Activated CD4-positive, alpha-beta T cell treated with anti-CD3 and anti-CD28 coated beads for 48 hours (primary cell): ENCODE results near the gene FAM120AOS.

ENCODE experiments used
- DNase-seq: peaks from one replicate; pipeline ENCODE4 v3.0.0-alpha.2; 2020

The FAM120AOS gene

DNA sequence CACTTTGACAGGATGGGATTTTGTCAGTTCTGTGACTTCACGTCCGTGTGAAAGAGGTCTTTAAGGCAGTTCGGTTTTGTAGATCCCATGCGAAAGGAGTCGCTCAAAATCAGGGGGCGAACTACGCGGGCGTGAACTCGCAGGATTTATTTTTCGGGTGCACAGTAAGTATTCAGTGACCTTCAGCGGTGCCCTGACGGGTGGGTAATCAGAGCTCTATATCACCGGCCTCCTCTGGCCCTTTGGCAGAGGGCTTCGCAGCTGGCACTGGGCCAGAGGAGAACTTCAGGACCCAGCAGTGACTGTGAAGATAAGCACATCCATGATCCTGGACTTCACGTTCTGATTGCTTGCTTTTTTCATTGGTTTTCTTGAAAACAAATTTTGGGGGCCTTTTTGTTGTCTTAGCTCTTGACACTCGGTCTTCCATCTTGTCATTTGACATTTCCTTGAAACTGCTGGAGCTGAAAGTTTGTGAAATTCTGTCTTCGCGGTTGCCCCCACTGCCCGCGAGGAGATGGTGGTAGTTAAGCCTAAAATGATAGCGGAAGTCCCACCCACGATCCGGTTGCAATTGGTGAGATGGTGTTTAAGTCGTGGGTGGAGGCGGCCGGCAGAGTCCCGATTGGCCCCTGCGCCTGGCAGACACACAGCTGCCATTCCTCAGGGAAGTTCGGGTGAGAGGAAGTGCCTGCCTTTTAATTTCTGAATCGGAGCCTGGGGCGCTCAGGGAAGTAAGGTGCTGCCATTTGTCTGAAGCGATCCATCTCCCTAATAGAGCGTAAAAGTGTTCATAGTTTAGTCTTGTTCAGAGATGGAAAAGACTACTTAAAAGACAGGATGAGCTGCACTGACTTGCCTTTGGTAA, at the start of gene FAM120AOS:
Gene FAM120AOS (minus strand): TSS at position 535 of the 868 bp plus-strand sequence. CDS start 872 bp downstream, outside the sequence.
- peak; percentile 90 for DNase-seq

DNA sequence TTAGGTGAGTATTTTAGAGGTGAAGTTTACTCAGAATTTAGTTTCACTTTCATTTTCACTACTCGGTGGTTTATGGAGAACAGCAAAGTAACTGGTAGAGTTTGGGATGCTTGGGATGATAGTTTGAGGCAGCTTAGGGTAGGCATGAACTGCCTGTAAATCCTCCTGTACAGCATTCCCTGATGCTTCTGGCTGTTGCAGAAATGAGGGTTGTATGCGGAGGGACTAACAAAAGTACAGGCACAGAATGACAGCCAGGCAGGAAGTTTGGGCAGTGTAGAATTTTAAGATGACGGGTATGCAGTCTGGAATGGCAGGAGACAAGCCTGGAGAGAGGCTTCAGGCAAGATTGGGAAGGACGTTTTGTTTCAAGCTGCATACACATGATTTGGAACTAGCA, 48.0 kb upstream of the FAM120AOS start:
- DNase-seq, result no peak

DNA sequence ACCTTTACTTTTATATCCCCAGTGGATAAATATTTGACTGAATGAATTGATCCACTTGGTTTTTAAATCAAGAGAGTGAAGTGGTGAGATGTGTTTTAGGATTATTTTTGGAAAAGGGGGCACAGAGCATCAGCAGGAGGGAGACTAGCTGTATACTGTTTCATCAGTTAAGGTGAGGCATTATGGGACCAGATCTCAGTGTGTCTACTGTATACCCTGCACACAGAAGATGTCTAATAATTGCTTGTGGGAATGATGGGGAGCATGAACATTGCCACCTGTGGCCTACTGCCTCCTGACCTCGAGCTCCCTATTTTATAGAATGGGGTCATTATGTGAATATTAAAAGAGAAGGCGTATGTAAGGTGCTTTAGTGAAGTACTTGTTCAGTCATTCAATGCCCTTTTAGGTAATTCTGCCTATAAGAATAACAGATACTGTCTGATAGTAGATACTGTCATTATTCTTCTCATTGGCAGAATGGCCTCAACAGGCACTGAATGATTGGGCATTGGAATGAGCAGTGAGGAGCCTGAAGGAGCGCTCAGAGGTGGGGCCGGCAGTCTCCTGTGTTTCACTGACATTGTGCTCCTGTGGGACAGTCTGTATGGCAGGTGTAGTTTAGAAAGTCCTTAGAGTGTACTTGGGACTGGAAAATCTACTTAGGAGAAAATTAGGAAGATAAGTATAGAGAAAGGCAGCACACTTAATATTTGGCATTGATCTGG, 47.4 kb upstream of the FAM120AOS start:
- no peak for DNase-seq

DNA sequence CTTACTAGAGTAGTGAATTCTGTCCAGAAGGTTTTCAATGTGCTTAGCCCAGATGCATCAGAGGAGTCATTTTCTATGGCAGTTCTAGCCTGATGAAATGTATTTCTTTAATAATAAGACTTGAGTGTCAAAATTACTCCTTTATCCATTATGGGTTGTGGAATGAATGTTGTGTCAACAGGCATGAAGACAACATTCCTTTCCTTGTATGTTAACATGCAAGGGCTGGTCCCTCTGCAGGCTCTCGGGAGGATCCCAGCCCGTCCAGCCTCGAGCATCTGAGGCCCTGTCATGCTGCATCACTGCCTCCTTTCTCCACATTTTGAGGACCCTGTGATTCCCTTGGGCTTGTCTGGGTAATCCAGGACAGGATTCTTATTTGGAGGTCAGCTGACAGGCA, 42.9 kb upstream of the FAM120AOS start:
- DNase-seq, result no peak

DNA sequence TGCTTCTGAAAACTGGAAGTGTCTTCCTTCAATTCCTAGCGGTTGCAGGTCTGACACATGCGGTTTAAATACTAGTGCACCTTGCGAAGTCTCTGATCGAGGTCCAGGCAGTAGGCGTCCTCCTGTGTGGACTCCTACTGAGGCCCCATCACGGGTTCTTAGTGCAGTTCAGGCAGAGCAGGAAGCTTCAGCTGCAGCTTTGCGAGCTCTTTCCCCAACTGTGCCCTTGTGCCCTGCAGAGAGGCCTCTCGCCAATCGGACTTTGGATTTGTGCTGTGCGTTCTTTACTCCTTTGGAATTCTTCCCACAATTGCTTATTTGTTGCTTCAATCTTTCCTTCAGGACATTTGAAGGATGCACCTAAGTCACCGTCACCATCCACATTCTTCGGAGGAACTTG, 40.6 kb upstream of the FAM120AOS start:
- no peak for DNase-seq

DNA sequence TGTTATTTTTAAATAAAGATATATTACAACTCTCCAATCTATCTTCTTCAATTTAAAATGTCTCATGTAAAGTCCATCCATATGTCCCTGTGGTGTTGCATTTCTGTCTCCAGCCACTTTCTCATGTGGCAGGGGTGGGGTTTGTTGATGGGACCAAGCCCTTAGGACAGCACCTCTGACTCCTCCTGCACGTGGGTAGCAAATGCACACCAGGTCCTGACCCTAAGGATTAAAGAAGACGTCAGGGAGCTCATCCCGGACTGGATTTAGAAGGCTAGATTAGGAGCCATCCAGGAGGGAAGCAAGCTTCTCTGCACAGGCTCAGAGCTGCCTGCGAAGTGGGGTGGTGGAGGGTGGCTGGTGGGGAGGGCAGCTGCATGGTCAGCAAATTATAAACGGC, 38.9 kb upstream of the FAM120AOS start:
- no peak for DNase-seq

DNA sequence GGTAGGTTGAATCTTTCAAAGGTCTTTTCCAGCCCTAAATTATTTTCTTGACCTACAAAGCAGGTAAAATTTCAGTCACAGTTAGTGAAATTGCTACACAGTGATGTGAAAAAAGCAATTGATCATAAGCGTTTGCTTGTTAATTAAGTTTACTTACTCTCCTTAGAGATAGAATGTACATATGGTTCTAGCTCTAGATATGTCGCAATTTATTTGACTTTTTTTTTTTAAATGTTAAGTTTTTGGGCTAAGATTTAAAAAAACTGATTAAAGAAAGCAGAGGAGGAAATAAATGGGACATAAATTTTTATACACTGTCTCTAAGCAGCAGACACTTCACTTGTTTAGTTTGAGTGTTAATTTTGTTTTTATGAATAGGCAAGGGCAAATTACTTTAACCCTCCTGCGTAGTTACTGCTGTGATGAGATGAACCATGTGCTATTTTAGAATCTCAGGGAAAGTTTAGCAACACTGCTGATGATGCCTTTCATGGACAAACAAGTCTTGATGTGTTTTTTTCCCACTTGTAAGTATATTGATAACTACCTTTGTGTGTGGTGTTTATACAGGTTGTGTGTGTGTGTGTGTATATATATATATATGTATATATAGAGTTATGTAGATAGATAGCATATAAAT, 38.3 kb upstream of the FAM120AOS start:
- no peak for DNase-seq

DNA sequence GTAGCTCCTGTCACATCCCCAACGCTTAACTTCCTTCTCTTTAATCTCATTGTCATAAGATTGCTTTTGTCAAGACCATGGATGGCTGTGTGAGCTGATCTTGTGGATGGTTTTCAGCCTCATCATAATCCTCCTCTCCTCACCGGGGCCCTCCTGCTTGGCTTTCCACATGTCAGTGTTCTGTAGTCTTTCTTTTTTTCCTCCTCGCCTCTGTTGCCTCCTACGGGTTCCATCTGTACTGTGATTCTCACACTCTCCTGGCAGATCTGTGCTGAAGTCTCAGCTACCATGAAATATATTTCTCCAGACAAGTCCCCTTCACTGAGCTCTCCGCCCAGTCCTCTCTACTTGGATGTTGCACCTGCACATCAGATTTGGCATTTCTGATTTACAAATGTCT, 34.9 kb upstream of the FAM120AOS start:
- no peak for DNase-seq

DNA sequence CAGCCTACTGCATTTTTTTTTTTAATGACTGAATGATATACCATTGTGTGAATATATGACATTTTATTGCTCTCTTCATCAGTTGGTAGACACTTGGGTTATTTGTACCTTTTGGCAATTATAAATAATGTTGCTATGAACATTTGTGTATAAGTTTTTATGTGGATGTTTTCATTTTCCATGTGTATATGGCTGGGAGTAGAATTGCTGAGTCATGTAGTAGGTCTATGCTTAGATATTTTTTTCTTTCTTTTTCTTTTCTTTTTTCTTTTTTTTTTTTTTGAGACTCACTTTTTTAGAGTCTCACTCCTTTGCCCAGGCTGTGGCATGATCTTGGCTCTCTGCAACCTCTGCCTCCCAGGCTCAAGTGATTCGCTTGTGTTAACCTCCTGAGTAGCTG, 32.9 kb upstream of the FAM120AOS start:
- DNase-seq, result no peak

DNA sequence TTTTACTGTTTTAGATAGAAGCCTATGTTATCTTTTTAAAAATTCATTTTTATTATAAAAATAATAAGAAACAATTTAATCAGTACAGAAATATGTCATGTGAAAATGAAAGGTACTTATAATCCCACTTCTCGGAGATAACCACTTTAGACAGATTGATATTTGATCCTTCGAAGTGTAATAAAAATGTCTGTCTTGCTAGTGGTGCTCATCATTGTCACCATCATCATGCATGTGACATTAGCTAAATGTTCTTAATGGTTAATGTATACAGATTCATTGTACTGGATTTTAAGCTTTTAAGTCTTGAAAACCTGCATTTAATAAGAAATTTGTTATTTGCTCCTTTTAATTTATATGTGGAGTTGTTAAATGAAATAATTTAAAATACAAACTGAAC, 30.1 kb upstream of the FAM120AOS start:
- DNase-seq, result no peak

DNA sequence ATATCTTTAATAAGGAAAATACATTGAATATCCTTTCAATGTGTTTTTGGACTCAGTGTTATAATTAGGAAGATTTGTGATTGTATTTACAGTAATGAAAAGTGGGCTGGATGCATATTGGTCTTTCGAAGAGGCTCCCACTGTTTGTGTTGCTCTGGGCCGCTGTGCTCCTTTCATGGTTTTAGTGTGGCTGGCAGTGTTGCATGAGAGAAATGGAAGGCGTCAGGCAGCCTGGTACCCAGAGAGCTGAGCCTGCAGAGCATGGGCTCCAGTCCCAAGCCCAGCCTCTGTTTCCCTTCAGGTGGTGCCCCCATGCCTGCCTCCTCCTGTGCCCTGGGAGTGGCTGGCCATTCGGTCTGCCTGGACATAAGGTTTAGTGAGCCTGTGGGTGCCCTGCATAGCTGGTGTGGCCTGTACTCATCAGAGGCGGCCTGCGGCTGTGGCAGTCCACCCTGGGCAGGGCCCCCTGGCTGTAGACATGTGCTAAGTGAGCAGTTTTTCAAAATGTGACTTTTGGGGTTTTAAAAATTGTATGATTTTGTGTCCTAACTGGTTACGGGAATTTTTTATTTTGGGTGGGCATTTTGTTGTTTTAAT, 27.4 kb upstream of the FAM120AOS start:
- DNase-seq, result no peak

DNA sequence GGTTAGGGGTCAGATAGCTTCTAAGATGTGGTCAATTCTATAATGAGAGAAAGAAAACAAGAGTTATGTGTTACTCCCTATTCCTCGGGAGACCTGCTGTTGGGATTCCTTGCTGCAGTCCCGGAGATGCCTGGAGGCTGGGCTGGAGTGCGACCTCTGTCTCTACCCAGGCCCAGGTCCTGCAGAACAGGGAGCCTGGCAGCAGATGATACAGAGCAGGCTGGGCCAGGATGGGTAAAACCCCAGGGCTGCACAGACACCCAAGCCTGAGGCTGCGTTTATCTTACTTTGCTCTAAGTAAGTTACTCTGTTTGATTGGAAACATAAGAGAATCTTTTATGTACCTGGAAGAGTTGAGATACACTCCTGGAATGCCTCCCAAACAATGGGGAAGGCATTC, 26.9 kb upstream of the FAM120AOS start:
- no peak for DNase-seq

DNA sequence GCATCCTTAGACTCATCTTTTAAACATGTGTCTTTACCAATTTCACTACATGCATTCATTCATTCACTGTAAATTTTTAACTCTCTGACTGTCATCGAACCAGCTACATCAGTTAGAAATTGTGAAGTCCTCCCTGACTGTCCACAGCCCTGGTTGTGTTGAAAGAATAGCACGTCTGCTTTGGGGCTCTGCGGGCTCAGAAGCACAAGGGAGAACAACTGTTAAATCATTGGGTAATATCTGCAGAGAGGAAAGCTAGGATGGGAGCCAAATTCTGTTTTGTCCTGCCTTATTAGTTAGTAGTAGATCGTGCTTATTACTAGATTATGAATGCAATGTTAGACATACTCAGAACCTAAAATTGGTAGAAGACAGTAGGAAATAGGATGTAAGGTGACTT, 26.3 kb upstream of the FAM120AOS start:
- no peak for DNase-seq

DNA sequence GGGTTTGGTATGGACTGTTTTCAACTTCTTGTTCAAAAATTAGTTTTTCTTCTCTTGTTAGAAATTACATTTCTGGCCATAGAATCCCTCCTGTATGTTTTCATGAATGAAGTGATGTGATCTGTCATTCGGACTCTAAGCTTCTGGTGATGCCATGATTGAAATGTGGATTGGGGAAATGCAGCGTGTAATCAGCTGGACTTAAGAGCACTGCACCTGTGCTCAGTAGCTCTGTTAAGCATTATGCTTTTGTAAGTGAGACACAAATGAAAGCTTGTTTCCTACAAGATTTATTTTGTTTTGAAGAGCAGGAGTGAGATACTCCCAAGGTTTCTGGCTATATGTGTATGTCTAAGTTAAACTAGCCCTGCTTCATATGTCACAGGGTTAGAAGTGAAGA, 24.0 kb upstream of the FAM120AOS start:
- no peak for DNase-seq

DNA sequence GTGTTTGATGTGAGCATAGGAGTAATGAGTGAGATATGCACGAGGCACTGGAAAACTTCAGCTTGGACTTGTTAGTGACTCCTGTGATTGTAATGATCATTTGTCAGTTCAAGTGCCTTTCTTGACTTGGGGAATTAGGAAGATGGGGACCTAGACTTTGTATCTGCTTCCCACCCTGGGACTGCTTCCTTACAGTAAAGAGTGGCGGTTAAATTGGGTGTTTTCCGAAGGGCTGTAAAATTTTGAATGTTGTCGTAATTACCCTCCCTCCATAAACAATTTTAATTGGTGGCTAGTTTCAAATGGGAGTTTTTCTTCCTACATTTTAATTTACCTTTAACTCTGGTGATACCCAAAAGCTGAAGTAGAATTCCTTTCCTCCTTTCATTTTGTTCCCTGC, 23.5 kb upstream of the FAM120AOS start:
- DNase-seq, result no peak

DNA sequence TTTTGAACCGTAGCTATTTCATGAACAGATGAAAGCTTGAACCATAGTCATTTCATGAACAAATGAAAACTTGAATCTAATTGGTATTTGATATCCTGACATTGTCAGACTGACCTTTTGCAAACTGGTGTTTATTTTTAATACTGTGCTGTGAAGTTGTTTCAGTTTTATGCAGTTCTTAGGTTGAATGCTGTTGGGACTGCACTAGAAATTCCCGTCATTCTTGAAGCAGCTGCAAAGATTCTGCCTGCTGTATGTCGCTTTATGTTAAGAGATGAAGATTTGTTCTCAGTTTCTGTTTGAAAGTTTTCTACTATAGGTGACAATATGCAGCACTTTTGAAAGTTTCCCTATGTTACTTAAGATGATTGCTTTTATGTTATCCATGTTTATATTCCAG, 22.5 kb upstream of the FAM120AOS start:
- no peak for DNase-seq

DNA sequence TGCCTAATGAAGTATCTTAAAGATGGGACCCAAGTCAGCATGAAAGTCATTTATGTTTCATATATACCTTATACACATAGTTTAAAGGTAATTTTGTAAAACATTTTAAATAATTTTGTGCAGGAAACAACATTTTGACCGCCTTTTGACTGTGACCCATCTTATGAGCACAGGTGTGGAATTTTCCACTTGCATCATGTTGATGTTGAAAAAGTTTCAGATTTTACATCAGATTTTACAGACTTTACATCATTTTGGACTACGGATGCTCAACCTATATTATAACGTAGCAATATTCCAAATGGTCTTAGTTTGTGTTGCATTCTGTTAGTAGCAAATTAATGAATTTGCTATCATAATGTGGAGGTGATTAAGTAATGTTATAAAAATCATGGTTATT, 21.7 kb upstream of the FAM120AOS start:
- DNase-seq, result no peak

DNA sequence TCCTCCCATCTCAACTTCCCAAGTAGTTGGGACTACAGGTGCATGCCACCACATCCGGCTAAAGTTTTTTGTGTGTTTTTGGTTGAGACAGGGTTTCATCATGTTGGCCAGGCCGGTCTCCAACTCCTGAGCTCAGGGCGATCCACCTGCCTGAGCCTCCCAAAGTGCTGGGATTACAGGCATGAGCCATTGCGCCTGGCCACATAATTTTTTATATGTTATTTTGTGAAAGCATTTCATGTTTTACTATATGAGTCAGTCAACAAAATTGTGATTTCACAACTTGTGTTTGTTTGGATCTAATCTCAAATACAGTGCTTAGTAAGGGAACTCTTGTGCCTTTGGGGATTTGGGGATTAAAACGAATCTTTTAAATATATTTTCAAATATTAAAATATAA, 20.0 kb upstream of the FAM120AOS start:
- no peak for DNase-seq

DNA sequence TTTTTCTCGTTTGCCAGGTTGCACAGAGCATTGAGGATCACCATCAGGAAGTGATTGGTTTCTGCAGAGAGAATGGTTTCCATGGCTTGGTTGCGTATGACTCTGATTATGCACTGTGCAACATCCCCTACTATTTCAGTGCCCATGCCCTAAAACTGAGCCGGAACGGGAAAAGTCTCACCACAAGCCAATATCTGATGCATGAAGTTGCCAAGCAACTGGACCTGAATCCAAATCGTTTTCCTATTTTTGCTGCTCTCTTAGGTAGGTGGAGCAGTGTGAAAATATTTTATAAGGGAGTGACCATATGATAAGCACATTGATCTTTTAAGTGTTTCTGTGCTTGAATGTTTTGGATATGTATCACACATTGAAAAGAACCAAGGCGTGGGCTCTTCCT, 17.7 kb upstream of the FAM120AOS start:
- DNase-seq, result no peak

DNA sequence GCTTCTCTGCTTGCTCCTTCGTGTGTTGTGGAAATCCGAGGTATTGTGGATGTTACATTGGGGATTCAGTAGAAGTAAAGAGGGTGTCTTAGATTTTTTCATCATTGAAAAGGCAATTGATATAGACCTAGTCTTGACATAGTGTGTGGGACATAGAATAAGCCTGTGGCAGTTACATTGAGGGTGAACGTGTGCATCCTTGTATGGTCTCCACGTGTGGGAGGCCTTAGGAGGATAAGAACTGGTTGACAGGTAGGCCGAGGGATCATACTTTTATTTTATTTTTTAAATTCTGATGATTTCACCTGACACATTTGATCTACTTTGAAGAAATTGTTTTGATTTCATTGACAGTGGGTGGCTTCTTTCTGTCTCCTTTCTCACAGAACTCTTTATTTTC, 17.0 kb upstream of the FAM120AOS start:
- no peak for DNase-seq

DNA sequence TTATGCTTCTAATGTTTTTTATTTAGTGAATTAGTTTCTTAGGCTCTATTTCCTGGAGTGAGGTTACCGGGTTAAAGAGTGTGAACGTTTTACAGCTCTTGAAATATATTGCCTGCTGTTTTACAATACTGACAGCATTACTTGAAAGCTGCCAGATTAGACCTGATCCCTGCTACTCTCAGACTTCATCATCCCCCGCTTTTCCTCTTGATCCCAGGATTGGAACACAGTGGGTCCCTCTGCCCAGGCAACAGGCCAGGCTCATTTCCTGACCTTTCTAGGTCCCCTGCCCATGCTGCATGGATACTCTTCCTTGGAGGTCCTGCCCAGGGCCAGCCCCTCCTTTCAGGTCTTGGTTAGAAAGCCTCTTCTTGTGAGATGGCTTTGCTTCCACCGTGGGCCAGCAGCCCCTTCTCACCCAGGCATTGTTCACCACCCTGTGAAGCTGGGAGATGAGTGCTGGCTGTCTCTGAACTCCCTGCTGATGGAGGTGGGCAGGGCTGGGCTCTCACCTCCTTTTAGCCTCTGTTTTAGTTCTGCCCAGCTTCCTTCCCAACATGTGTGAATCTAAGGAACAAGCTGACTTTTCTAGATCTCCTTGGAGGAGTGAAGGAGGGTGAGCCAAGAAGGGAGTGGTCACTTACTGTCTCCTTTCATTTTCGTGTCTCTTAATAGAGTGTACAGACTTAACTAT, 15.5 kb upstream of the FAM120AOS start:
- no peak for DNase-seq

DNA sequence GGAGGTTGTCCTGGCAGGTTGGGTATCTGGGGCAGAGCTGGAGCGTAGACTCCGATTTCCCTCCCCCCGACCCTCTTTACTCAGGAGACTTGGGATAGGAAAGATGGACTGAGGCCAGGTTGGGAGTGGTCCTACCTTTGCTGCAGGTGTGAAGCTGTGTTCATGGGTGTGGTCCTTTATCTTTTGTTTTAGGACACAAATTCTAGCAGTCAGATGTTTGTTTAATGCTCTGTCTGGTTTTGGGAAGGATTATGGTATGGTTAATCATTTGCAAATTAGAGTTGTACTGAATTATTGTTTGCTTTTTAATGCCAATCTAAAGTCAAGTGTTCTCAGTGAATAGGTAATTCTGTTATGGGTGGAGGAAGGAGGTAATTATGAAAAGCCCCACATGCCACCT, 14.1 kb upstream of the FAM120AOS start:
- no peak for DNase-seq

DNA sequence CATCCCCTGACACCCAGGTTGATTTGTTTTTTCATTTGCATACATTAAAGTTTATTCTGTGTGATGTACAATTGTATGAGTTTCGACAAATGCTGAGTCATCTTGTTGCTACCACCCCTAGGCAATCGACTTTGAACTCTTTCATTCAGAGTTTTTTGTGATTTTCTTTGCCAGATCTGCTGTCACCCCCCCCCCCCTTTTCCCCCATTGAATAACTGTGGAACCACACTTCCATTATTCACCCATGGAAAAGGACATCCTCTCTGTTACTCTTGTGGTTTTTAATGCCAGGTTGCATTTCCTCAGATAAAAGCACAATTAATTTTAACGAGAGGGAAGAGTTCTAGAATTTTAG, 13.7 kb upstream of the FAM120AOS start:
- DNase-seq, result no peak
